Left colon (tissue), 2 donors: ENCODE measurements around the gene RRAGA. TPM values are rescaled to one million over a fixed set of nuclear protein-coding genes. Genes with fewer than 3 reads are reported as not detected.
"Not testable (repeated sequence)": the region's sequence is repeated elsewhere in the genome, so short reads cannot be mapped to it uniquely, and the experiment has no call there.

Experiments
- ATAC-seq: fragments of 200-7000 bp; cut with Tn5 transposase; one replicate; pipeline ENCODE4 v1.9.1; 2020; ENCODE audit warnings: mild to moderate bottlenecking, moderate library complexity
- DNase-seq, 2 donors: peaks; one replicate each; pipeline ENCODE4 v3.0.0-alpha.2; 2020
- intact Hi-C, 2 donors: fragments of 100-400 bp; cut with DNase I in 1 of 2; cut with micrococcal nuclease in 1 of 2; formaldehyde crosslinking; loops; one replicate each; pipeline versions ENCODE4 v1.11.2 to v1.14.0; 2022; cut with DNase I, micrococcal nuclease
- long read RNA-seq: library from polyadenylated mRNA; unstranded; transcript quantifications from one replicate; pipeline ENCODE4 v2.0.0, GENCODE V29; 2021
- total RNA-seq, 2 donors: library from RNA; stranded (reverse); fragmentation: NEBNext Ultra II Directional; extraction: Animal tissue kit (Norgen Biotek cat#: 25700); gene quantifications; one replicate each; pipeline ENCODE4 v1.2.1, GENCODE V29; 2021
- donor health status: DM: no; HTN: no; CAD: no.
- donor health status: DM: yes; HTN: yes; CAD: no.

The RRAGA gene
- 10 to 100 TPM; 60.1 to 65.1 TPM for total RNA-seq
- long read RNA-seq, transcript RRAGA-201 (1 exons, 1,589 nt), result major isoform, 135 of 135 reads
- long read RNA-seq, partial matches to known transcripts, result 0 of 135 reads
- long read RNA-seq, other reads (novel, unspliced or antisense), result 0 of 135 reads

GRCh38 chr9:19048966-19049916, at the start of gene RRAGA:
Gene RRAGA, plus strand, starts transcription at chr9:19049427. Its CDS starts 233 bp downstream, at chr9:19049660.
- intact Hi-C loops, result no loop called here
- ATAC-seq, result peak; percentile 91

GRCh38 chr9:19000133-19000532, 49.1 kb upstream of the RRAGA start:
- ATAC-seq (no peak), DNase-seq (no peak)
- intact Hi-C loops, result no loop called here

More at GRCh38 chr9:19048966-19049916, at the start of gene RRAGA:
- peak; percentile 93 to 96 for DNase-seq

- intact Hi-C loops, result no loop called here
- ATAC-seq, result no peak
- no peak for DNase-seq
Measured at GRCh38 chr9:19009391-19009965, 39.7 kb upstream of the RRAGA start.

- intact Hi-C loops, result no loop called here
- ATAC-seq (no peak), DNase-seq (no peak)
Measured at GRCh38 chr9:19018201-19018600, 31.0 kb upstream of the RRAGA start.

GRCh38 chr9:19020886-19021455, 28.3 kb upstream of the RRAGA start:
- ATAC-seq (no peak), DNase-seq (no peak)
- intact Hi-C loops, result loop anchor here in 1 of 2 donors (10.0 kb wide), 1 partner anchor 766 kb away; no protein-coding TSS in a partner anchor

- ATAC-seq, DNase-seq: not testable (repeated sequence)
- intact Hi-C loops, result loop anchor here in 1 of 2 donors (10.0 kb wide), 1 partner anchor 767 kb away; no protein-coding TSS in a partner anchor
Measured at GRCh38 chr9:19021649-19022048, 27.6 kb upstream of the RRAGA start.

- no peak for DNase-seq
- intact Hi-C loops, result loop anchor here in 1 of 2 donors (10.0 kb wide), 1 partner anchor 767 kb away; no protein-coding TSS in a partner anchor
- ATAC-seq, result no peak
Measured at GRCh38 chr9:19022206-19022605, 27.0 kb upstream of the RRAGA start.

GRCh38 chr9:19023078-19023477, 26.1 kb upstream of the RRAGA start:
- DNase-seq (no peak), ATAC-seq (no peak)
- intact Hi-C loops, result loop anchor here in 1 of 2 donors (10.0 kb wide), 1 partner anchor 768 kb away; no protein-coding TSS in a partner anchor

GRCh38 chr9:19026375-19026774, 22.9 kb upstream of the RRAGA start:
- DNase-seq, result no peak
- intact Hi-C loops, result loop anchor here (5.0 to 10.0 kb wide), 2 partner anchors 769 to 772 kb away; no protein-coding TSS in a partner anchor
- ATAC-seq, result no peak

- intact Hi-C loops, result loop anchor here (5.0 to 10.0 kb wide), 2 partner anchors 771 to 773 kb away; no protein-coding TSS in a partner anchor
- DNase-seq (no peak), ATAC-seq (no peak)
Measured at GRCh38 chr9:19027825-19028224, 21.4 kb upstream of the RRAGA start.

- peak in 1 of 2 donors; percentile 19 for DNase-seq
- ATAC-seq, result peak; percentile 78
- intact Hi-C loops, result loop anchor here (5.0 to 10.0 kb wide), 2 partner anchors 772 to 774 kb away; no protein-coding TSS in a partner anchor
Measured at GRCh38 chr9:19028835-19029451, 20.3 kb upstream of the RRAGA start.

GRCh38 chr9:19030899-19031298, 18.3 kb upstream of the RRAGA start:
- no peak for ATAC-seq
- DNase-seq, result no peak
- intact Hi-C loops, result no loop called here

GRCh38 chr9:19032406-19032805, 16.8 kb upstream of the RRAGA start:
- ATAC-seq (no peak), DNase-seq (no peak)
- intact Hi-C loops, result no loop called here

GRCh38 chr9:19033015-19033414, 16.2 kb upstream of the RRAGA start, which contains the start of gene SAXO1:
Gene SAXO1, minus strand, starts transcription at chr9:19033209. Its CDS starts 301 bp downstream, at chr9:19032908.
- ATAC-seq (no peak), DNase-seq (no peak)
- intact Hi-C loops, result no loop called here

GRCh38 chr9:19036611-19037010, 12.6 kb upstream of the RRAGA start:
- intact Hi-C loops, result no loop called here
- DNase-seq (no peak), ATAC-seq (no peak)

GRCh38 chr9:19049917-19050636, 850 bp downstream of the RRAGA start:
- intact Hi-C loops, result no loop called here
- ATAC-seq, result peak; percentile 4

GRCh38 chr9:19050637-19051591, 1.7 kb downstream of the RRAGA start:
- ATAC-seq (no peak), DNase-seq (no peak)
- intact Hi-C loops, result no loop called here

More at GRCh38 chr9:19049917-19050636, 850 bp downstream of the RRAGA start:
- DNase-seq, result peak in 1 of 2 donors; percentile 31
